ENCODE data around the gene PRPF39.
"Not testable (repeated sequence)": the region's sequence is repeated elsewhere in the genome, so short reads cannot be mapped to it uniquely, and the experiment has no call there.

Gene PRPF39

DNA sequence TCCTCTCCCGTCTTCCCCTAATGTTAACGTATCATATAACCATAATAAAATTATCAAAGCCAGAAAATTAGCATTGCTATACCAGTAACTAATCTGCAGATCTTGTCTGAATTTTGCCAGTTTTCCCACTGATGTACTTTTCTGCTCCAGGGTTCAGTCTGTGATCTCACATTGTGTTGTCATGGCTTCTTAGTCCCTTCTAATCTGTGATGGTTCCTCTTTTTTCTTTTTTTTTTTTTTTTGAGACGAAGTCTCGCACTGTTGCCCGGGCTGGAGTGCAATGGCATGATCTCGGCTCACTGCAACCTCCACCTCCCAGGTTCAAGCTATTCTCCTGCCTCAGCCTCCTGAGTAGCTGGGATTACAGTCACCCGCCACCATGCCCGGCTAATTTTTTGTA is 58.2 kb downstream of the PRPF39 start:
- not testable (repeated sequence) for DNase-seq

DNA sequence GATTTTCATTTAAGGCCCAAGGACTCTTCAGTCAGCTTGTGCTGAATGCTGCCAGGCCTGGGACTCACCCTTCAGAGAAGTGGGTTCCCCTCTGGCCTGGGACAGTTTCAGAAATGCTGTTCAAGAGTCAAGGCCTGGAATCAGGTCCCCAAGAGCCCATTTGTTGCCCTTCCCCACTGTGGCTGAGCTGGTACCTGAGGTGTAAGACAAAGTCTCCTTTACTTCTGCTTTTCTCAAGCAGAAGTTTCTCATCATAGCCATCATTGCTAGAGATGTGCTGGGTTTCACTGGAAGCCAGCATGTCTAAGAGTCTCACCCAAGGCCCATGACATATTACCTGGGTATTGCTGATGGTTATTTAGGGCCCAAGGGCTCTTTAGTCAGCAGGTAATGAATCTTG is 60.7 kb downstream of the PRPF39 start:
- DNase-seq = no peak

DNA sequence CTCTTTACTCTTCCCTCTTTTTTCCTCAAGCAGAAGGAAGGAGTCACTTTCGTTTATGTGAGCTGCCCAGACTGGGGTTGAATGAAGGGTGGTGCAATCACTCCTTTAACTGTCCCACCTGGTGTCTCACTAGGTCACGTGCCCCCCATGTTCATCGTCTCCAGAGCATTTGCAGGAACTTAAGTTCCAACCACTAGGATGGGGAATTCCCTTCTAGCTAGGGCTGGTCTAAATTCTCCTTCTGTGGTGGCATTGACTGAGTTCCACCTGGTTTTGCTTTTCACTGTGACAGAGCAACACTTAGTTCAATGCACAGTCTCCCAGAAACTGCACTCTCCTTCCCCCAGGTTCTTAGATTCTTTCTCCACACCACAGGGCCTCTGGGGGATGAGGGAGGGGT is 61.3 kb downstream of the PRPF39 start:
- no peak for DNase-seq

DNA sequence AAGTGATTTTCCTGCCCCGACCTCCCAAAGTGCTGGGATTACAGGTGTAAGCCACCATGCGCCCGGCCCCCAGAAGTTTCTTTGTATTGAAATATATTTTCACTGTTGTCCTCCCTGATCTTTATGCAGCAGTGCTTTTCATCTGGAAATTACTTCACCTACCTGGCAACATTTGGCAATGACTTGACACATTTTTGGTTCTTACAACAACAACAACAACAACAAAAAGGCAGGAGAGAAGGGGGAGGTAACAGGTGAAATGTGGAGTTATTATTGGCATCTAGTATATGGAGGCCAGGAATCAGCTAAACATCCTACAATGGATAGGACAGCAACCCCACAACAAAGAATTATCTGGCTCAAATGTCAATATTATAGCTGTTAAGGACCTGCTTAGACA is 65.7 kb downstream of the PRPF39 start:
- no peak for DNase-seq

DNA sequence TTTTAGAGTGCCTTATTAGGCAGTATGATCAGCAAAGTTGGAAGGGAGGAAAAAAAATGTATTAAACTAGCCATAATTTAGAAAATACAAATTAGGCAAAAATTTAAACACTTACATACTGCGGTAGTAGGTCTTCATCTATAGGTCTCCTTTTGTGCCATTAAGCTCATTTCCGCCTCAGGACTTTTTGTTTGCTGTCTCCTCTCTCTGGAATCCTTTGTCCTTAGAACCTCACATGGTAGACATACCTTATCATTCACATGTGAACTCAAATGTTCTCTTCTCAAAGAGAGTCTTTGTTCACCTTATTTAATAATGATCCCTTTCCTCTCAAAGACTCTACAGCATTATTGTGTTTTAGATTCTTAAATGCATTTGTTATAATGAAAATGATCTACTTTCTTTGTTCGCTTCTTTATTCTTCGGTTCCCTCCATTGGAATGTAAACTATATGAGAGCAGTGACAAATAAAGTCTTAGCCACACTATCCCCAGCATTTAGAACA is 66.5 kb downstream of the PRPF39 start:
- DNase-seq = no peak

DNA sequence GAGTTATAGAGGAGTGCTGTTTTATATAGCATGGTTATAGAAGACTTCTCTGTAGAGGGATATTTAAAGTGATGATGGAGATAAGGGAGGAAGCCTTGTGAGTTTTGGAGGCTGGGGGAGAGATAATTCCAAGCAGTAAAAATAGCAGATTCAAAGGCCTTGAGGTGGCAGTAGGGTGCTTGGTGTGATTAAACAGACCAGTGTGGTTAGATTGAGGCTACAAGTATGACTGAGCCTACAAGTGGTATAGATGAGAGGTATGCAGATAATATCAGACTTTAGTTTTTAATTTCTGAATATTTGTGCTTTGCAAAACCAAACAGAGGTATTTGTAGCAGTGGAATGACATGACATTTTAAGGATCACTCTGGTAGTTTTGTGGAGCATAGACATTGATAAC is 72.2 kb downstream of the PRPF39 start:
- no peak for DNase-seq
